Amygdala (tissue), 56 donors: ENCODE data around the gene BAIAP3.

Source experiments
- DNase-seq, 56 donors: peaks; one replicate each; lab custom pipeline; 2025; lab: John Stamatoyannopoulos, UW

Gene BAIAP3

GRCh38 chr16:1357906-1358566, 24.6 kb downstream of the BAIAP3 start:
- no peak for DNase-seq

GRCh38 chr16:1361685-1362360, 28.4 kb downstream of the BAIAP3 start:
- no peak for DNase-seq

GRCh38 chr16:1362807-1363206, 29.4 kb downstream of the BAIAP3 start:
- no peak for DNase-seq

- DNase-seq = peak in 15 of 56 donors; percentile 10 to 52 (median 22)
Observed at GRCh38 chr16:1363501-1364041, 30.1 kb downstream of the BAIAP3 start.

- no peak for DNase-seq
Observed at GRCh38 chr16:1364510-1364909, 31.1 kb downstream of the BAIAP3 start.

- DNase-seq = no peak
Observed at GRCh38 chr16:1366060-1366711, 32.7 kb downstream of the BAIAP3 start.

- no peak for DNase-seq
Observed at GRCh38 chr16:1366712-1367299, 33.4 kb downstream of the BAIAP3 start.

- DNase-seq = no peak
Observed at GRCh38 chr16:1367486-1368174, 34.2 kb downstream of the BAIAP3 start.

GRCh38 chr16:1371054-1371978, 37.9 kb downstream of the BAIAP3 start:
- DNase-seq = no peak

GRCh38 chr16:1372292-1372950, 39.0 kb downstream of the BAIAP3 start:
- DNase-seq = no peak

GRCh38 chr16:1374418-1375297, 41.2 kb downstream of the BAIAP3 start:
- no peak for DNase-seq

GRCh38 chr16:1375298-1375640, 41.8 kb downstream of the BAIAP3 start:
- no peak for DNase-seq

GRCh38 chr16:1375741-1376410, 42.4 kb downstream of the BAIAP3 start:
- DNase-seq = peak in 6 of 56 donors; percentile 7 to 32 (median 16)

- peak in 40 of 56 donors; percentile 5 to 79 (median 46) for DNase-seq
Observed at GRCh38 chr16:1377406-1378010, 44.1 kb downstream of the BAIAP3 start.

- DNase-seq = no peak
Observed at GRCh38 chr16:1378087-1378803, 44.8 kb downstream of the BAIAP3 start.

GRCh38 chr16:1378804-1379303, 45.4 kb downstream of the BAIAP3 start:
- peak in 29 of 56 donors; percentile 15 to 65 (median 42) for DNase-seq
